DOHH2 (cell line): Measurements from ENCODE around the gene MADD.

Source experiments
- EZH2phosphoT487 ChIP-seq: fragments of 200-600 bp; sonication (generic); IDR thresholded peaks from 2 replicates; pipeline ENCODE4 v1.6.1; 2017; ENCODE audit warnings: borderline replicate concordance, mild to moderate bottlenecking, antibody characterized with exemption, low read length, moderate library complexity, mixed read lengths
- TF ChIP-seq, protein P1 (sequence below): fragments of 200-600 bp; sonication (generic); IDR thresholded peaks from one replicate; pipeline ENCODE4 v1.5.1; 2014; ENCODE audit warnings: antibody characterized with exemption, mild to moderate bottlenecking, low read depth, low read length; ENCODE audit not compliant: poor library complexity, severe bottlenecking

DNA sequence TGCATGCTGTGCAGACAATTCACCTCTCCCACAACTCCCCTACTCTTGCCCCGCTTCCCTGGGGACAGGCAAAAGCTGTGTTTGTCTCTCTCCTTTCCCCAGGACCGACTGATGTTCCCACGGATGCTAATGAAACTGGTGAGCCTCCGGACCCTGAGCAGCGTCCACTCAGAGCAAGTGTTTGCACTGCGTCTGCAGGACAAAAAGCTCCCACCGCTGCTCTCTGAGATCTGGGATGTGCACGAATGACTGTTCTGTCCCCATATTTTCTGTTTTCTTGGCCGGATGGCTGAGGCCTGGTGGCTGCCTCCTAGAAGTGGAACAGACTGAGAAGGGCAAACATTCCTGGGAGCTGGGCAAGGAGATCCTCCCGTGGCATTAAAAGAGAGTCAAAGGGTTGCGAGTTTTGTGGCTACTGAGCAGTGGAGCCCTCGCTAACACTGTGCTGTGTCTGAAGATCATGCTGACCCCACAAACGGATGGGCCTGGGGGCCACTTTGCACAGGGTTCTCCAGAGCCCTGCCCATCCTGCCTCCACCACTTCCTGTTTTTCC is 1.4 kb upstream of the MADD start:
- TF ChIP-seq, protein P1, sequence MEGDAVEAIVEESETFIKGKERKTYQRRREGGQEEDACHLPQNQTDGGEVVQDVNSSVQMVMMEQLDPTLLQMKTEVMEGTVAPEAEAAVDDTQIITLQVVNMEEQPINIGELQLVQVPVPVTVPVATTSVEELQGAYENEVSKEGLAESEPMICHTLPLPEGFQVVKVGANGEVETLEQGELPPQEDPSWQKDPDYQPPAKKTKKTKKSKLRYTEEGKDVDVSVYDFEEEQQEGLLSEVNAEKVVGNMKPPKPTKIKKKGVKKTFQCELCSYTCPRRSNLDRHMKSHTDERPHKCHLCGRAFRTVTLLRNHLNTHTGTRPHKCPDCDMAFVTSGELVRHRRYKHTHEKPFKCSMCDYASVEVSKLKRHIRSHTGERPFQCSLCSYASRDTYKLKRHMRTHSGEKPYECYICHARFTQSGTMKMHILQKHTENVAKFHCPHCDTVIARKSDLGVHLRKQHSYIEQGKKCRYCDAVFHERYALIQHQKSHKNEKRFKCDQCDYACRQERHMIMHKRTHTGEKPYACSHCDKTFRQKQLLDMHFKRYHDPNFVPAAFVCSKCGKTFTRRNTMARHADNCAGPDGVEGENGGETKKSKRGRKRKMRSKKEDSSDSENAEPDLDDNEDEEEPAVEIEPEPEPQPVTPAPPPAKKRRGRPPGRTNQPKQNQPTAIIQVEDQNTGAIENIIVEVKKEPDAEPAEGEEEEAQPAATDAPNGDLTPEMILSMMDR, result no peak
- TF ChIP-seq EZH2phosphoT487, result no peak
